ENCODE data around the gene TBXA2R. TPM values are rescaled to one million over a fixed set of nuclear protein-coding genes. Genes with fewer than 3 reads are reported as not detected.

Gene TBXA2R
- total and polyA plus RNA-seq, 9 donors = 0.53 to 2.8 (median 2.2) TPM

- no peaks in the 10 kb centered on the region for H3K9me3 ChIP-seq (replicated peaks; ENCODE audit: control insufficient read depth, low read depth, low read length)
- H3K27me3 ChIP-seq (ENCODE audit: control insufficient read depth, insufficient read depth, low read length) = no peaks in the 10 kb centered on the region
- 90% methylated on average over 19 of the region's 28 CpGs for WGBS (ENCODE audit: insufficient coverage)
- no peak overlapping the region for H3K27ac ChIP-seq (ENCODE audit: low read length)
- DNase-seq = no peak
- H3K36me3 ChIP-seq (ENCODE audit: control insufficient read depth, insufficient read depth, low read length) = peaks cover 80% of the 10 kb centered on the region
- peaks cover 4% of the 10 kb centered on the region for H3K4me1 ChIP-seq (ENCODE audit: control insufficient read depth, insufficient read depth, low read length)
- no peak overlapping the region for H3K4me3 ChIP-seq (ENCODE audit: low read length)
Measured at GRCh38 chr19:3641515-3642269, 35.0 kb upstream of the TBXA2R start.

DNA sequence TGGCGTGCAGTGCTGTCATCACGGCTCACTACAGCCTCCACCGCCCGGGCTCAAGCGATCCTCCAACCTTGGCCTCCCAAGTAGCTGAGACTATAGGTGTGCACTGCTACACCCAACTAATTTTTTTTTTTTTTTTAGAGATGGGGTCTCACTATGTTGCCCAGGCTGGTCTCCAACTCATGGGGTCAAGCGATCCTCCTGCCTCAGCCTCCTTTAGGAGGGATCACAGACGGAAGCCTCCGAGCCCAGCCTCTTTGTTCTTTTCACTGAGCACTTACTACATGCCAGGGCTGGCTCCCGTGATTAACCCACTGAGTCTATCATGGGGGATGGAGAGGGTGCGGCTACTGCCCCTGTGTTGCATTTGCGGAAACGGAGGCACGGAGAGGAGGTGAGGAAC lies 32.8 kb upstream of the TBXA2R start:
- no peak for DNase-seq
- no peaks in the 10 kb centered on the region for H3K9me3 ChIP-seq (replicated peaks; ENCODE audit: control insufficient read depth, low read depth, low read length)
- 100% methylated on average over 2 of the region's 13 CpGs for WGBS (ENCODE audit: insufficient coverage)
- no peak overlapping the region for H3K27ac ChIP-seq (ENCODE audit: low read length)
- H3K4me1 ChIP-seq (ENCODE audit: control insufficient read depth, insufficient read depth, low read length) = no peaks in the 10 kb centered on the region
- H3K36me3 ChIP-seq (ENCODE audit: control insufficient read depth, insufficient read depth, low read length) = peaks cover 63% of the 10 kb centered on the region
- H3K27me3 ChIP-seq (ENCODE audit: control insufficient read depth, insufficient read depth, low read length) = no peaks in the 10 kb centered on the region
- H3K4me3 ChIP-seq (ENCODE audit: low read length) = no peak overlapping the region

GRCh38 chr19:3638208-3639193 lies 31.8 kb upstream of the TBXA2R start:
- 90% methylated on average over 52 of the region's 55 CpGs for WGBS (ENCODE audit: insufficient coverage)
- no peak for DNase-seq
- Histone ChIP-seq H3K9me3 (replicated peaks; ENCODE audit: control insufficient read depth, low read depth, low read length) (no peaks in the 10 kb centered on the region), H3K27ac (ENCODE audit: low read length) (no peak overlapping the region), H3K36me3 (ENCODE audit: control insufficient read depth, insufficient read depth, low read length) (peaks cover 56% of the 10 kb centered on the region), H3K27me3 (ENCODE audit: control insufficient read depth, insufficient read depth, low read length) (no peaks in the 10 kb centered on the region), H3K4me1 (ENCODE audit: control insufficient read depth, insufficient read depth, low read length) (no peaks in the 10 kb centered on the region), H3K4me3 (ENCODE audit: low read length) (no peak overlapping the region)

- H3K27ac ChIP-seq (ENCODE audit: low read length) = no peak overlapping the region
- no peaks in the 10 kb centered on the region for H3K4me1 ChIP-seq (ENCODE audit: control insufficient read depth, insufficient read depth, low read length)
- WGBS (ENCODE audit: insufficient coverage) = 95% methylated on average over 14 of the region's 23 CpGs
- H3K27me3 ChIP-seq (ENCODE audit: control insufficient read depth, insufficient read depth, low read length) = no peaks in the 10 kb centered on the region
- no peaks in the 10 kb centered on the region for H3K9me3 ChIP-seq (replicated peaks; ENCODE audit: control insufficient read depth, low read depth, low read length)
- H3K36me3 ChIP-seq (ENCODE audit: control insufficient read depth, insufficient read depth, low read length) = peaks cover 51% of the 10 kb centered on the region
- H3K4me3 ChIP-seq (ENCODE audit: low read length) = no peak overlapping the region
- no peak for DNase-seq
Measured at GRCh38 chr19:3637621-3638020, 30.9 kb upstream of the TBXA2R start.

DNA sequence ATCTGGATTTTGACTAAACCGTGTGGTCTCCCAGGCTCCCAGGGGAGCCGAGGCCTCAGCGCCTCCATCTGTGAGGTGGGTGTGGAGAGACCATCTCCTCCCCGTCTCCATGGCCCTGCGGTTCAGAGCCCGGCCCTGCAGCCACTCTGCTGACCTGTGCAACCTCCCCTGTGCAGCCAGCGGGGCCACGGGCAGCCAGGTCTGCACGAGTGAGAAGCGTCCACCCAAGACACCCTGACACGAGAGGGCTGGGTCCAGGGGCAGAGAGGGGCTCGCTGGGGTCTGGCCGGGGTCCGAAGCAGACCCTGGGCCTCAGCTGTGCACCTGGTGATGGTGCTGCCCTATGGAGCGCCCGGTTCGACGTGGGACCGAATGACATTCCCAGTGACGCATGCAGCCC lies 30.3 kb upstream of the TBXA2R start:
- Histone ChIP-seq H3K36me3 (ENCODE audit: control insufficient read depth, insufficient read depth, low read length) (peaks cover 51% of the 10 kb centered on the region), H3K27me3 (ENCODE audit: control insufficient read depth, insufficient read depth, low read length) (no peaks in the 10 kb centered on the region), H3K4me1 (ENCODE audit: control insufficient read depth, insufficient read depth, low read length) (no peaks in the 10 kb centered on the region), H3K4me3 (ENCODE audit: low read length) (no peak overlapping the region), H3K9me3 (replicated peaks; ENCODE audit: control insufficient read depth, low read depth, low read length) (no peaks in the 10 kb centered on the region), H3K27ac (ENCODE audit: low read length) (no peak overlapping the region)
- WGBS (ENCODE audit: insufficient coverage) = 87% methylated on average over 19 of the region's 20 CpGs
- no peak for DNase-seq

DNA sequence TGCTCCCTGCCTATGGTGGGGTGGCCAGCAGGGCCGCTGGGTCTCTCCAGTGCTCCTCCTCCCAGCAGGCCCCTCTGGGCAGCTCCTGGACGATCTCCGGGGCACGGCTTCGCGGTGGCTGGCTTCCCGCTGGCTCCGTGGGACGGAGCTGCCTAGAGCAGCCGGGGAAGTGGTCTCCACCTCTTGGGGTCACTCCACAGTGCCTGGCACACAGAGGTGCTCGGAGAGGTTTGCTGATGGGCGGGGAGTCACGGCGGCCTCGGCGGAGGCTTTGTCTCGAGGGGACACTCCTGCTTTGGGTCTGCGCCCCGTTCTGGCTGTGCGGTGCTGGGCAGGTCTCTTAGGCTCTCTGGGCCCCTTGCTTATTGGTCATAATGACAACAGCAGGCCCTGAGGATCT lies 29.8 kb upstream of the TBXA2R start:
- no peak for DNase-seq
- Histone ChIP-seq H3K36me3 (ENCODE audit: control insufficient read depth, insufficient read depth, low read length) (peaks cover 51% of the 10 kb centered on the region), H3K9me3 (replicated peaks; ENCODE audit: control insufficient read depth, low read depth, low read length) (no peaks in the 10 kb centered on the region), H3K27ac (ENCODE audit: low read length) (no peak overlapping the region), H3K4me3 (ENCODE audit: low read length) (no peak overlapping the region), H3K27me3 (ENCODE audit: control insufficient read depth, insufficient read depth, low read length) (no peaks in the 10 kb centered on the region), H3K4me1 (ENCODE audit: control insufficient read depth, insufficient read depth, low read length) (no peaks in the 10 kb centered on the region)
- WGBS (ENCODE audit: insufficient coverage) = 81% methylated on average over 20 of the region's 20 CpGs

DNA sequence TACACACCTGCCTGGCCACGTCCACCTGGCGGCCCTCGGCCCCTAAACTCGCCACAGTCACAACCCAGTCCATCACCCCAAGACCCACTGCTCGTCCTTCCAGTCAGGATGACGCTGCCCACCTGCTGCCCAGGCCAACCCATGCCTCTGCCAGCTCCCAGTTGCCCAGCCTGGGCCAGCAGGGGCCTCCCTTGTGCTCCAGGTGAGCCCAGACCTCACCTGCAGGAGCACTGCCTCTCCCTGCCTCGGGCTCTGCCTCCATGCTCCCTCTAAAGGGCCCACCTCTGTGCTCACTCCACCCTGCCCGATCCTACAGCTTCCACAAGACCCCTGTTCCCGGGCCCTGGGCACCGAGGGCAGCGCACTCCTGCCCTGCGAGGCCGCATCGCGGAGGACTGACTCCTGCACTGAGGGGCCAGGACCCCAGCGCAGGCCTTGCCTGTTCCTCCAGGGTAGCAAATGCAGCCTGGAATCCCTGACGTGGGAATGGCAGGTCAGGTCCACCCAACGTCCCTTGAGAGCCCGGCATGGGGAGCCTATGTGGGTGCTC lies 27.9 kb upstream of the TBXA2R start:
- no peak for DNase-seq
- no peak overlapping the region for H3K27ac ChIP-seq (ENCODE audit: low read length)
- H3K36me3 ChIP-seq (ENCODE audit: control insufficient read depth, insufficient read depth, low read length) = peaks cover 50% of the 10 kb centered on the region
- no peak overlapping the region for H3K4me3 ChIP-seq (ENCODE audit: low read length)
- no peaks in the 10 kb centered on the region for H3K4me1 ChIP-seq (ENCODE audit: control insufficient read depth, insufficient read depth, low read length)
- H3K9me3 ChIP-seq (replicated peaks; ENCODE audit: control insufficient read depth, low read depth, low read length) = no peaks in the 10 kb centered on the region
- WGBS (ENCODE audit: insufficient coverage) = 88% methylated on average over 19 of the region's 19 CpGs
- no peaks in the 10 kb centered on the region for H3K27me3 ChIP-seq (ENCODE audit: control insufficient read depth, insufficient read depth, low read length)

GRCh38 chr19:3633559-3633988 lies 26.9 kb upstream of the TBXA2R start:
- H3K27me3 ChIP-seq (ENCODE audit: control insufficient read depth, insufficient read depth, low read length) = no peaks in the 10 kb centered on the region
- DNase-seq = no peak
- H3K4me3 ChIP-seq (ENCODE audit: low read length) = no peak overlapping the region
- no peaks in the 10 kb centered on the region for H3K4me1 ChIP-seq (ENCODE audit: control insufficient read depth, insufficient read depth, low read length)
- no peak overlapping the region for H3K27ac ChIP-seq (ENCODE audit: low read length)
- H3K36me3 ChIP-seq (ENCODE audit: control insufficient read depth, insufficient read depth, low read length) = peaks cover 40% of the 10 kb centered on the region
- no peaks in the 10 kb centered on the region for H3K9me3 ChIP-seq (replicated peaks; ENCODE audit: control insufficient read depth, low read depth, low read length)
- WGBS (ENCODE audit: insufficient coverage) = 87% methylated on average over 11 of the region's 22 CpGs

DNA sequence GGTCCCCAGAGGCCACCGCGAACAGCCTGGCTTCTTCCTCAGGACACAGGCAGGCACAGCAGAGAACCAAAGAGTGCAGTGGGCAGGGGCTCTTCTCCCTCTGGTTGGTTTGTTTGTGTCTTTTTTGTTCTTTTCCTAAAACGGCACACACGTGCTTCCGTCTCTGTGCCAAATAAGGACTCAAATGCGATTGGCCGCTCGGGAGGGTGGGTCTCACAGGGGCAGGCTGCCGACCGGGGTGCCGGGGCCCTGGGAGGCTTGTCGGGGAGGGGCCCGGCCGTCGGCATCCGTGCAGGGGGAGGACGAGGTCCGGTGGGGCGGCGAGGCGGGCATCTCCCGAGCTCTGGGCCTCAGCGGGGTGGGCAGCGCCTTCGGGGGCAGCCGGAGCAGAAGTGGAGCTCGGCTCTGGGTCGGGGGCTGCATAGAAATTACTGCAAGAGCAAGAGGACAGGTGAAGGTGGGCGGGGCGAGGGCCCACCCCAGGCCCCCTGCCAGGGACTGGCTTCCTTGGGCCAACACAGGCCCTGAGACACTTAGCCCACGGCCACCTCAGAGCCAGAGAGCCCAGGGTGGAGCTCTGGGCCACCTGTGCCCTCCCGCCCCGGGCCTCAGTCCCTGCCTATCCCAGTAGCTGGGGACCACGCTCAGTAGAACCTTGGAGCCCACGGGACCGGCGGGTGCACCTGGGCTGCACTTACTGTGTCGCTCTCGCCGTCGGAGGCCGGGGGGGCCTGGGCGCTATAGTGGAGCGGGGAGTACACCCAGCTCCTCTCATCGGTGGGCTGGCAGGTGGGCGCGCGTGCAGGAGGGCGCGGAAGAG lies 26.3 kb upstream of the TBXA2R start:
- Histone ChIP-seq H3K9me3 (replicated peaks; ENCODE audit: control insufficient read depth, low read depth, low read length) (no peaks in the 10 kb centered on the region), H3K4me3 (ENCODE audit: low read length) (no peak overlapping the region), H3K27me3 (ENCODE audit: control insufficient read depth, insufficient read depth, low read length) (no peaks in the 10 kb centered on the region), H3K4me1 (ENCODE audit: control insufficient read depth, insufficient read depth, low read length) (no peaks in the 10 kb centered on the region), H3K27ac (ENCODE audit: low read length) (no peak overlapping the region), H3K36me3 (ENCODE audit: control insufficient read depth, insufficient read depth, low read length) (peaks cover 36% of the 10 kb centered on the region)
- no peak for DNase-seq
- WGBS (ENCODE audit: insufficient coverage) = 78% methylated on average over 26 of the region's 50 CpGs
